H9 (cell line): ENCODE measurements around the gene COL17A1. TPM values are rescaled to one million over a fixed set of nuclear protein-coding genes. Genes with fewer than 3 reads are reported as not detected.

ENCODE experiments used
- DNase-seq: peaks from one replicate; pipeline ENCODE4 v3.0.0-alpha.2; 2017
- H2AFZ ChIP-seq: one replicate; pipeline ENCODE4 v1.6.1; 2013; ENCODE audit warnings: mild to moderate bottlenecking, low read length, control low read depth, moderate library complexity
- H2AK5ac ChIP-seq: 2 replicates; pipeline ENCODE4 v1.6.1; 2013; ENCODE audit warnings: low read length, control low read depth, mixed read lengths; ENCODE audit not compliant: insufficient read length
- H2BK120ac ChIP-seq: one replicate; pipeline ENCODE4 v1.6.1; 2013; ENCODE audit warnings: low read depth, mild to moderate bottlenecking, low read length, control low read depth, inconsistent platforms; ENCODE audit not compliant: poor library complexity, severe bottlenecking
- H2BK12ac ChIP-seq: 2 replicates; pipeline ENCODE4 v1.6.1; 2013; ENCODE audit warnings: low read length, control low read depth, mixed read lengths, low read depth; ENCODE audit not compliant: insufficient read length
- H2BK15ac ChIP-seq: 2 replicates; pipeline ENCODE4 v1.6.1; 2013; ENCODE audit warnings: low read depth, low read length, control low read depth
- H2BK20ac ChIP-seq: one replicate; pipeline ENCODE4 v1.6.1; 2013; ENCODE audit warnings: low read depth, mild to moderate bottlenecking, low read length, control low read depth, inconsistent platforms; ENCODE audit not compliant: poor library complexity, severe bottlenecking
- H2BK5ac ChIP-seq: 2 replicates; pipeline ENCODE4 v1.6.1; 2013; ENCODE audit warnings: low read length, control low read depth, mixed read lengths; ENCODE audit not compliant: insufficient read length
- H3K14ac ChIP-seq: 2 replicates; pipeline ENCODE4 v1.6.1; 2013; ENCODE audit warnings: low read length, control low read depth; ENCODE audit not compliant: insufficient read depth
- H3K18ac ChIP-seq: 2 replicates; pipeline ENCODE4 v1.6.1; 2013; ENCODE audit warnings: low read depth, mild to moderate bottlenecking, mixed read lengths, low read length, control low read depth; ENCODE audit not compliant: insufficient read length
- H3K23ac ChIP-seq: 2 replicates; pipeline ENCODE4 v1.6.1; 2013; ENCODE audit warnings: low read length, control low read depth, mixed read lengths, low read depth; ENCODE audit not compliant: insufficient read length
- H3K23me2 ChIP-seq: 2 replicates; pipeline ENCODE4 v1.6.1; 2013; ENCODE audit warnings: low read depth, mild to moderate bottlenecking, mixed read lengths, low read length, control low read depth; ENCODE audit not compliant: insufficient read length, poor library complexity, severe bottlenecking
- H3K27ac ChIP-seq: 2 replicates; pipeline ENCODE4 v1.5.1; 2013; ENCODE audit warnings: low read length, control low read depth, mixed read lengths, low read depth; ENCODE audit not compliant: insufficient read length
- H3K27me3 ChIP-seq: 2 replicates; pipeline ENCODE4 v1.6.1; 2013; ENCODE audit warnings: low read length, control low read depth, inconsistent platforms; ENCODE audit not compliant: insufficient read depth
- H3K4ac ChIP-seq: 2 replicates; pipeline ENCODE4 v1.6.1; 2013; ENCODE audit warnings: low read depth, mild to moderate bottlenecking, control low read depth, inconsistent platforms, low read length, moderate library complexity
- H3K4me1 ChIP-seq: 2 replicates; pipeline ENCODE4 v1.6.1; 2013; ENCODE audit warnings: low read length, control low read depth, inconsistent platforms; ENCODE audit not compliant: insufficient read depth
- H3K4me2 ChIP-seq: 2 replicates; pipeline ENCODE4 v1.6.1; 2013; ENCODE audit warnings: low read length, control low read depth, mixed read lengths; ENCODE audit not compliant: insufficient read length, insufficient read depth
- H3K56ac ChIP-seq: 2 replicates; pipeline ENCODE4 v1.6.1; 2013; ENCODE audit warnings: low read depth, mild to moderate bottlenecking, mixed read lengths, low read length, control low read depth; ENCODE audit not compliant: insufficient read length
- H3K79me1 ChIP-seq: 2 replicates; pipeline ENCODE4 v1.6.1; 2013; ENCODE audit warnings: low read depth, mild to moderate bottlenecking, moderate library complexity, low read length, control low read depth, inconsistent platforms; ENCODE audit not compliant: insufficient read depth, poor library complexity, severe bottlenecking
- H3K79me2 ChIP-seq: 2 replicates; pipeline ENCODE4 v1.6.1; 2013; ENCODE audit warnings: low read length, control low read depth, inconsistent platforms; ENCODE audit not compliant: insufficient read depth
- H3K9ac ChIP-seq: 2 replicates; pipeline ENCODE4 v1.6.1; 2013; ENCODE audit warnings: low read length, control low read depth, mixed read lengths; ENCODE audit not compliant: insufficient read length; ENCODE audit errors: extremely low read depth
- H3K9me3 ChIP-seq: one replicate; pipeline ENCODE4 v1.6.1; 2013; ENCODE audit warnings: low read depth, low read length, inconsistent platforms; ENCODE audit not compliant: control insufficient read depth
- H3T11ph ChIP-seq: one replicate; pipeline ENCODE4 v1.6.1; 2013; ENCODE audit warnings: mild to moderate bottlenecking, low read length, control low read depth, inconsistent platforms
- H4K20me1 ChIP-seq: one replicate; pipeline ENCODE4 v1.6.1; 2013; ENCODE audit not compliant: control insufficient read depth, insufficient read length, insufficient read depth
- H4K5ac ChIP-seq: 2 replicates; pipeline ENCODE4 v1.6.1; 2013; ENCODE audit warnings: low read depth, mild to moderate bottlenecking, mixed read lengths, low read length, control low read depth; ENCODE audit not compliant: insufficient read length
- H4K8ac ChIP-seq: replicated peaks from 2 replicates; pipeline ENCODE4 v1.6.1; 2013; ENCODE audit warnings: low read length, control low read depth, mixed read lengths, low read depth; ENCODE audit not compliant: insufficient read length
- H4K91ac ChIP-seq: 2 replicates; pipeline ENCODE4 v1.6.1; 2013; ENCODE audit warnings: low read depth, mild to moderate bottlenecking, moderate library complexity, mixed read lengths, low read length, control low read depth; ENCODE audit not compliant: insufficient read length
- H3K27ac Mint-ChIP-seq, 3 experiments: 2 replicates in 2 of 3; 3 replicates in 1 of 3; pipeline ENCODE4 v1.8.0; 2020 to 2021; ENCODE audit warnings: mixed read lengths in 3 of 3, mild to moderate bottlenecking in 1 of 3, moderate library complexity in 1 of 3
- H3K27me3 Mint-ChIP-seq: 2 replicates; pipeline ENCODE4 v1.8.0; 2021; ENCODE audit warnings: low read depth, mild to moderate bottlenecking, moderate library complexity, mixed read lengths
- H3K36me3 Mint-ChIP-seq, 3 experiments: 2 replicates in 2 of 3; 3 replicates in 1 of 3; pipeline ENCODE4 v1.8.0; 2020 to 2021; ENCODE audit warnings: low read depth in 3 of 3, mixed read lengths in 3 of 3; ENCODE audit not compliant: insufficient read depth in 1 of 3
- H3K4me1 Mint-ChIP-seq, 2 experiments: 2 replicates each; pipeline ENCODE4 v1.8.0; 2020; ENCODE audit warnings: mixed read lengths in 2 of 2
- H3K4me3 Mint-ChIP-seq, 2 experiments: 2 replicates in 1 of 2; 3 replicates in 1 of 2; pipeline ENCODE4 v1.8.0; 2020 to 2021; ENCODE audit warnings: mild to moderate bottlenecking in 2 of 2, mixed read lengths in 2 of 2, moderate library complexity in 1 of 2
- H3K9me3 Mint-ChIP-seq, 2 experiments: 2 replicates in 1 of 2; 3 replicates in 1 of 2; pipeline ENCODE4 v1.8.0; 2020; ENCODE audit warnings: mild to moderate bottlenecking in 2 of 2, mixed read lengths in 2 of 2, moderate library complexity in 1 of 2
- WGBS: extraction: QIAGEN DNeasy Blood & Tissue Kit; methylation state at CpG from one replicate; pipeline ENCODE4 v1.1.7; 2013; ENCODE audit warnings: missing lambda C conversion rate, low lambda C conversion rate, mixed read lengths; ENCODE audit not compliant: insufficient read length; ENCODE audit errors: extremely low coverage; 5-methylcytosine and 5-hydroxymethylcytosine counted together
- total RNA-seq: library from RNA; stranded (reverse); gene quantifications from 2 replicates; pipeline ENCODE4 v1.2.1, GENCODE V29; 2021
- TF ChIP-seq, protein P1 (sequence below): fragments of 200-600 bp; sonication (generic); conservative IDR thresholded peaks from 3 replicates; pipeline ENCODE4 v1.8.0; 2021; ENCODE audit warnings: antibody characterized with exemption, mild to moderate bottlenecking

The COL17A1 gene
- total RNA-seq, 1 experiment from 2014 or later, result 1.9 TPM

DNA sequence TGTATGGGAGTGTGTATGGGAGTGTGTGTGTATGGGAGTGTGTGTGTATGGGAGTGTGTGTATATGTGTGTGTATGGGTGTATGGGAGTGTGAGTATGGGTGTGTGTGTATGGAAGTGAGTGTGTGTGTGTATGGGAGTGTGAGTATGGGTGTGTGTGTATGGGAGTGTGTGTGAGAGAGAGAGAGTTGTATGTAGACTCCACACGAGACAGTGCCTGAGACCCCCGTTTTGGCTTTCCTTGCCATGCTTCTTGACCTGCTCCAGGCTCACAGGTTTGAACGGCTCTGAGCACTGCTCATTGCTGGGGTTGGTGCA, 49.7 kb downstream of the COL17A1 start:
- H3K4me1 ChIP-seq, result peaks cover 4% of the 10 kb centered on the region; the same call in 1 of the 2 replicates
- TF ChIP-seq, protein P1, sequence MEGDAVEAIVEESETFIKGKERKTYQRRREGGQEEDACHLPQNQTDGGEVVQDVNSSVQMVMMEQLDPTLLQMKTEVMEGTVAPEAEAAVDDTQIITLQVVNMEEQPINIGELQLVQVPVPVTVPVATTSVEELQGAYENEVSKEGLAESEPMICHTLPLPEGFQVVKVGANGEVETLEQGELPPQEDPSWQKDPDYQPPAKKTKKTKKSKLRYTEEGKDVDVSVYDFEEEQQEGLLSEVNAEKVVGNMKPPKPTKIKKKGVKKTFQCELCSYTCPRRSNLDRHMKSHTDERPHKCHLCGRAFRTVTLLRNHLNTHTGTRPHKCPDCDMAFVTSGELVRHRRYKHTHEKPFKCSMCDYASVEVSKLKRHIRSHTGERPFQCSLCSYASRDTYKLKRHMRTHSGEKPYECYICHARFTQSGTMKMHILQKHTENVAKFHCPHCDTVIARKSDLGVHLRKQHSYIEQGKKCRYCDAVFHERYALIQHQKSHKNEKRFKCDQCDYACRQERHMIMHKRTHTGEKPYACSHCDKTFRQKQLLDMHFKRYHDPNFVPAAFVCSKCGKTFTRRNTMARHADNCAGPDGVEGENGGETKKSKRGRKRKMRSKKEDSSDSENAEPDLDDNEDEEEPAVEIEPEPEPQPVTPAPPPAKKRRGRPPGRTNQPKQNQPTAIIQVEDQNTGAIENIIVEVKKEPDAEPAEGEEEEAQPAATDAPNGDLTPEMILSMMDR, result no peak
- H3K4me2 ChIP-seq, result no peak overlapping the region
- H2BK15ac ChIP-seq, result no peak overlapping the region
- Mint-ChIP-seq H3K27me3 (no peaks in the 10 kb centered on the region; the same call in 1 of the 2 replicates), H3K4me3 (no peak overlapping the region), H3K36me3 (no peaks in the 10 kb centered on the region; a peak in 1 of 7 replicates), H3K4me1 (peaks cover 25 to 31% of the 10 kb centered on the region in 2 experiments), H3K27ac (no peak overlapping the region), H3K9me3 (no peaks in the 10 kb centered on the region)
- H2BK12ac ChIP-seq, result no peak overlapping the region
- WGBS, result no CpG with 5 or more reads among the region's 3 CpGs
- no peak overlapping the region for H2BK120ac ChIP-seq
- H3K14ac ChIP-seq, result no peak overlapping the region
- H3T11ph ChIP-seq, result no peak overlapping the region
- no peak overlapping the region for H2AFZ ChIP-seq
- no peak overlapping the region for H2AK5ac ChIP-seq
- no peak overlapping the region for H4K5ac ChIP-seq
- DNase-seq, result no peak
- H3K27ac ChIP-seq, result no peak overlapping the region
- H3K27me3 ChIP-seq, result no peaks in the 10 kb centered on the region
- no peaks in the 10 kb centered on the region for H3K79me2 ChIP-seq
- no peak overlapping the region for H2BK20ac ChIP-seq
- no peak overlapping the region for H3K9ac ChIP-seq
- H3K23ac ChIP-seq, result no peak overlapping the region
- no peaks in the 10 kb centered on the region for H3K79me1 ChIP-seq
- H4K91ac ChIP-seq, result no peak overlapping the region
- H3K4ac ChIP-seq, result no peak overlapping the region
- H4K8ac ChIP-seq, result no peak overlapping the region
- H2BK5ac ChIP-seq, result no peak overlapping the region
- H3K9me3 ChIP-seq, result no peaks in the 10 kb centered on the region
- no peaks in the 10 kb centered on the region for H3K23me2 ChIP-seq
- H3K18ac ChIP-seq, result no peak overlapping the region
- H3K56ac ChIP-seq, result no peak overlapping the region
- H4K20me1 ChIP-seq, result no peaks in the 10 kb centered on the region
